HG03442 (cell line): ENCODE measurements around the gene TRIM44.
"Not testable (repeated sequence)": the region's sequence is repeated elsewhere in the genome, so short reads cannot be mapped to it uniquely, and the experiment has no call there.

Experiments used
- ATAC-seq: cut with Tn5 transposase; IDR thresholded peaks from one replicate; pipeline ENCODE4 v1.9.1; 2021; ENCODE audit warnings: mild to moderate bottlenecking, moderate library complexity; ENCODE audit not compliant: unreplicated experiment

Gene TRIM44

DNA sequence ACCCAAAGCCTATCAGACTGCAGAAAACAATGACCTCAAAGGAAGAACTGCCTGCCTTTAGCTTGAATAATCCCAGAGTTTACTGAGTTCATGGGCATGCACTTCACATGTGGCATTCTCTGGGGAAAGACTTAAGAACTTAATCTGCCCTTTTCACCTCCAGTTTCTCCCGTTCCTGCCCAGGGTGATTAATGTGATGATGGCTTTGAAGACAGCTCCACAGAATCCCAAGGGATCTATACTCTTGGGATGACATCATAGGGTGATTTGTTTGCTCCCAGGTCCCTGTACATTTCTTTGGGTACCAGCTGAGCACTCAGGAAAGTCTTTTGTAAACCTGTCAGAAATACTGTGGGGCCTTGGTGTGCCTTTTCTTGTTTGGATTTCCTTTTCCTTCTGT lies 30.3 kb upstream of the TRIM44 start:
- no peak for ATAC-seq

DNA sequence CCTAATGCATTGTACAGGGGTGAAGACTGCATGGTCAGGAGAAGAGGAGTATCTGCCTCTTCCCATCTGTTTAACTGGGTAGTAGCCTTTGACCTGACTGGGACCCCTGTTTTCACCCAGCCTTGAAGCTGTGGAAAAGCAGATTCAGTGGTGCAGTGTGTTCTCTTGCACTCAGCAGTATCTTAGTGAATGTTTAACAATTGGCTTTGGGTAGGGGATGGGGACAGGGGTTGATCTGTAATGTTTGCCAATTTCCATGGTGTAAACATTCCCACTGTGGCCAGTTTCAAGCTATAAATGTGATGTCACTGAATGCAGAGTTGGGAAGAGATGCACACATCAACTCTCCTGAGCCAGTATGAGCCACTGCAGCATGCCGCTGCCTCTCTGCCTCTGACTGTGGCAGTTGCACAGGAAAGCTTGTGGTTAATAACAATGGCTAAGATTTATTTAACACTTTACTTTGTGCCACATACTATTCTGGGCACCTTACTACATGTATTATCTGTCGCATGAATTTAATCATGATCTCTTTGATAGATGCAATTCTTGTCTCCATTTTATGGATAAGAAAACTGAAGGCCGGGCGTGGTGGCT lies 28.6 kb upstream of the TRIM44 start:
- ATAC-seq: no peak

DNA sequence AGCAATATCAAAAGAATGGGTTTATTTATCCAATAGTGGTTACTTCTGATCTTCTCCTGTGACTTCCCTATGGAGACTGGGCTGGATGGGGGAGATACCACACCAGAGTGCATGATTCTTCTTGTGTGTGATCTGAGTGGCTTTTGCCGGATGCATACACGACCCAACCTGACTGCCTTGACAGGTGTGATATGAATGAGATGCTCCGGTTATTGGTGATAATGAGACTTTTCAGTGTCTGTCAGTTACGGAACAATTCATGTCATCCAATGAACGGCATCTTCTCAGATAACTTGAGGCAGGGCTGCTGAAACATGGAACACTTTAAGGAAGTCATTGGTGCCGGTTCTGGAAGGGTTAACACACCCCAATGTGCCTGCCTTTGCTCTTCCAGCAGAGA lies 26.6 kb upstream of the TRIM44 start:
- ATAC-seq: no peak

DNA sequence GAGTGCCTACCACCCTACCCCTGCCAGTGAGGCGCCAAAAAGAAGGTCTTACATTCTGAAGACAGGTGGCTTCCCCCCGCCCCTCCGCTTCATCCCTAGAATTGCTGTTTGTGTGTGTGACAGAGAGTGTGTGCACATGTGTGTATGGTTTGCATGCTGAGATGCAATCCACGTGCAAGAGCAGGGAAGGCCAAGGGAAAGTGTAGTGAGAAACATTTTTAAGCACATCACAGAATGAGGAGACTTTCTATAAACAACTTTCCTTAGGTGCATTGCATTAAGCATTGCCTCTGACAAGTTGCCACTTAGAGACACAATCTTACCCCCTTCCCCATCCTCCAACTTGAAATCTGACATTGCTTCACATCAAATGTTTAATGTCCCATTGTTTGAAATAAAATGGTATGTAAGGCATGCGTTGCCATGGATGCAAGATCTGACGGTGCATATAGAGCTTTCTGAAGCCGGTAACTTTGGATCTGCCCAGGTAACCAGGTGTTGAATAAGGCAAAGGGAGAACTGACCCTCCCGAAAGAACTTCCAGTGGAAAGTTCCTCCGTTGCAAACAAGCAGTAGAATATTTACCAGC lies 22.9 kb upstream of the TRIM44 start:
- no peak for ATAC-seq

DNA sequence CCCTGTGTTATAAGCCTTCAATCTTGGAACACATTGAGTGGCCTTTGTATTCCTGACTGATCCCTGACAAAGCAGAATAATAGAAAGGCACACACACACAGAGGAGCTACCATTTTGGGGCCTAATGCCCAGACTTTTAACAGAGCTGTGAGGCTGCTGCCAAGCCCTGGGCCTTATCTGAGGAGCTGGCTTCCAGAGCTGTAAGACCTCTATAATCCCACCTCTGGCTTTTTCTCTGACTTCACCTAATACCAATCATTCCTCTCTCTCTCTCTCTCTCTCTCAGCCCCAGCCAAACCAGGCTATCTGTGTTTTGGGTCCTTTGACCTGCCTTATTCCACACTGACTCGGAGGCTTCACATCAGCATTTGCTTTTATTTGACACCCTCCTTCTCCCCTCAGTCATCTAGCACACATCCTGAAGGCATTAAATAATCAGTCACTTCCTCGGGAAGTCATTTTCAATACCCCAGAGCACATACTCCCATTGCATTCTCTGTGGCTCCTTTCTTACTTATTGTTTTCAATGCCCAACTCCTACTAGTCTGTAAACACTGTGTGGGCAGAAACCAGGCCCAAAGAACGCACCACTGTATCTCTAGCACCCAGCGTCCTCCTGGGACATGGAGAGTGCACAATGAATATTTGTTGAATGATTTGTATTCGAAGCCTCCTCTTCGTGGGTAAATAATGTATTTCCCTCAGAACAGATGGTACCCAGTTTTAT lies 21.2 kb upstream of the TRIM44 start:
- no peak for ATAC-seq

DNA sequence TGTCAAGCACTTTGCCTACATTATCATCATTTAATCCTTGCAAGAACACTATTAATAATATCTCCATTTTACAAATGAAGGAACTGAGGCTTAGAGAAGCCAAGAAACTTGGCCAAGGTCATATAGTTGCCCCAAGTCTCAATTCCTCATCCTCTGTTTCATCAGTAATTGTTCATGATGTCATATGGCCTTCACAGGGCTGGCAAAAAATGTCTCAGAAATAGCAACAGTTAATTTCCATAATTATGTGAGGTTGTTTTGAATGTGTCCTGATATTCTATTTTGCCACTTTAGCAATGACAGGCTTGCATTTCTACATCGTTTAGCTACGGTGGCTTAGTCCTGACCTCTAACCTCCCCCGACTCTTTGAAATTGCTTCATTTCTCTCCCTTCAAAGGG lies 20.6 kb upstream of the TRIM44 start:
- no peak for ATAC-seq

DNA sequence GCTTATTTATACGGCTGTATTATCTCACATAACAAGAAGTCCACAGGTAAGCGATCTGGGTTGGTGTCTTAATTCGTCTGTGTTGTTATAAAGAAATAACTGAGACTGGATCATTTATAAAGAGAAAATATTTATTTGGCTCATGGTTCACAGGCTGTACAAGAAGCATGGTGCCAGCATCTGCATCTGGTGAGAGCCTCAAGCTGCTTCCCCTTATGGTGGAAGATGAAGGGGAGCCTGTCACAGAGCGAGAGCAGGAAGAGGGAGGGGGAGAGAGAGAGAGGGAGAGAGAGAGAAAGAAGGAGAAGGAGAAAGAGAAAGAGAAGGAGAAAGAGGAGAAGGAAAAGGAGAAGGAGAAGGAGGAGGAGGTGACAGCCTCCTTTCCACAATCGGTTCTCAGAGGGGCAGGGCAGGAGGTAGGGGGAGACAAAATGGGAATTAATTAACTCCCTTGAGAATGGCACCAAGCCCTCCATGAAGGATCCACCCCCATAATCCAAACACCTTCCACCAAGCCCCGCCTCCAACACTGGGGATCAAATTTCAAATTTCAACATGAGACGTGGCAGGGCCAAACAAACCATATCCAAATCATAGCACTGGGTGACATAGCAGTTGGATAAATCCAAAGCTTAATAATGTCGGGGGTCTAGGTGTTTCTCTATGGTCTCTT lies 15.0 kb upstream of the TRIM44 start:
- no peak for ATAC-seq

DNA sequence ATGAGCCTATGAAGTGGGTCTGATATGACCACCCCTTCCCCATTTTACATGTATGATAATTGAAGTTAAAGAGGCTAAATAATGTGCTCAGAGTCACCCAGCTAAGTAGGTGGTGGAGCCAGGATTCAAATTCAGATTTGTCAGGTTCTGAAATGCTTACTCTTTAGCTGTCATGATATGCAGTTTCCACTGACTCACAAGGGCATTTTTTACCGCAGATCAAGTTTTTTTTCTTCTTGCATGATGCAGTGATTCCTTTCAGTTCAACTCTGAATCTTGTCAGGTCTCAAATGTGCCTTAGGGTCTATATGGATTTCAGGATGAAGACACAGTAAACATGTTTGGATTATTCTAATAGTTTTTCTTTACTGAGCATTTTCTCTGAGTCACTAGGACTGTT lies 12.6 kb upstream of the TRIM44 start:
- no peak for ATAC-seq

DNA sequence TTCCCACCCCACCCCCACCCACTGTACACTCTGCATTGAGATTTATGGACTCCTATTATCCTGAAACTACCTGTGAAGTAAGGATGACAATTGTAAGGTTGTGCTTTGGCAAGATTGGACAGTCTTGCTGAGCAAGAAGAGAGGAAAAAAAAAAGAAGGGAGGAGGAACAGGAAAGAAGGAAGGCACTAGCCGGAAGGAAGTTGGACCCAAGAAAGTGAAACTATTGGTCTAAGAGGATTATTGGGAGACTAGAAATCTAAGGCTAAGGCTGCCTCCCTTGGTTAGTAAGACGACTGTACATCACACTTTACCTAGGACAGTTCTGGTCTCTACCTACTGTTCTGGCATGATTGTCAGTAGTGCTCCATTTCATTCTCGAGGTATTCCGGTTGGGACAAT lies 12.1 kb upstream of the TRIM44 start:
- no peak for ATAC-seq

DNA sequence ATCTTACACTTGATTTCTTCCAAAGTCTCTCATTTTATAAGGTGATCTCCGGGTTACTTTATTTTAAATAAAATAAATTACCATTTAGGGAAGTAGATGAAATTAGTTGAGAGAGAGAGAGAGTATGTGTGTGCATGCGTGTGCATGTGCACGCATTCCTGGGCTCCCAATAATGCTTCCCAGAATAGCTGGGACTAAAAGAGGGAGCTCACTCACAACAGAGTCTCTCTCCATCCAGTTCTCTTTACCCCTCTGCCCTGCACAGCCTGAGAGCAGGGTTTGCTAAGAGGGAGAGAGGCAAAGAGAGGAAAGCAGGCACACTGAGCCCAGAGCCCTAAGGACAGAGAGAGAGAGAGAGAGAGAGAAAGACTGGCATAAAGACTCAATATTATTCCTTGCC lies 11.3 kb upstream of the TRIM44 start:
- no peak for ATAC-seq

DNA sequence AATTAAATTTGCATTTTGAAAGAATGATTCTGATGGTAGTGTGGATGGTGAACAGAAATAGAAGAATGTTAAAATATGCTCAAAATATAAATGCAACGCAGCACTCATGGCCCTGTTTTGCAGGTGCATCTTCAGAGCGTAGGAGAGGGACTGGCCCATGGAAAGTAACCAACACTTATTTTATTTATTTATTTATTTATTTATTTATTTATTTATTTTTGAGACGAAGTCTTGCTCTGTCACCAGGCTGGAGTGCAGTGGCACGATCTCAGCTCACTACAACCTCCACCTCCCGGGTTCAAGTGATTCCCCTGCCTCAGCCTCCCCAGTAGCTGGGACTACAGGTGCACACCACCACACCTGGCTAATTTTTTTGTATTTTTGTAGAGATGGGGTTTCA lies 9.8 kb upstream of the TRIM44 start:
- ATAC-seq: not testable (repeated sequence)

DNA sequence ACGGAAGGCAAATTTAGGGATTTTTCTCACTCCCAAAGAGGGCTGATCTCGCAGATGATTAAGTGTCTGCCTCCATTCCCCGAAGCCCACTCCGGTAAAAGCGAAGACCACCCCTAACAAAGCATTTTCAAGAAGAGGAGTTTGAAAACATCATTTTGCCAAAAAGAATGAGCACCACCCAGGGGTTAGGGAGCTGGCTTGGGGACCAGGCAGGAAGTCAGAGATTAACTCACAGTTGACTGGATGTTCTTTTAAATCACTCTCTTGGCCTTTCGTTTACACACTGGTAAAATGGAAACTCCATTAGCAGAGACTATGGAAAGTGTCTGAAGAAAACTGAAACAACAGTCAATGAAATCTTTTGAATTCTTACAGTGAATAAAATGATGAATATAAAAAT lies 7.9 kb upstream of the TRIM44 start:
- no peak for ATAC-seq

DNA sequence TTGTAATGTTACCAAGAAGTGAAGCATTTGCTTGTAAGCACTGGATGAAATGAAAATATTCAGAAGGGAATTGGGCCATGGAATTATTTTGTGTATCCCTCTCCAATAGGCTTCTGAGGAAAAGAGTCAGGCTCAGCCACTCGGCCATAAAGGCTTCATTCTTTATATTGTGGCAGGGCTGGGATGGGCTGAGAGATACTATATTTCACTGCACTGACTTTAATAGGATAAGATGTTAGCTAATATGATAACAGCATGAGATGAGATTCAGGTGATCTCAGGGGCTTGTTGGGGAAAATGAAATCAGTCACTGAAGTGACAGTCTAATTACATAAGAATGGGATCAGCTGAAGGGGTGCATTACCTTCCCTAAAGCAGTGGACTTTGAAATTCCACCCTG lies 7.3 kb upstream of the TRIM44 start:
- no peak for ATAC-seq

DNA sequence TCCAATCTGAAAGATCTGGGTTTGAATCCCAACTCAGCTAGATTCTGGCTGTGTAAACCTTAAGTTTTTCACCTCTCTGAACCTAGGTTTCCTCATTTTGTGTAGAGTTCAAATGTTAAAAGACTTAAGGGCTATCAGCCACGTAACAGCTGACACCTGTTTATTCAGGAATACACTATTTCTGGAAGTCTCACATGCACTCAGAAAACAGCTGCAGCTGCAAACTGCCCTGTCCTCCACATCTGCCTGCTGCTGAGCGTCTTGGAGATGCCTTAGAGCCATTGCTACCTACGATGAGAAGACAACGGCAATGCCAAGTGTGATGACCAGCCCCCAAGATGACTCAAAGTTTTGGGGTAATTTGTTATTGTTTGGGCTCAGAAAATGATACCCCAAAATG lies 6.7 kb upstream of the TRIM44 start:
- no peak for ATAC-seq

DNA sequence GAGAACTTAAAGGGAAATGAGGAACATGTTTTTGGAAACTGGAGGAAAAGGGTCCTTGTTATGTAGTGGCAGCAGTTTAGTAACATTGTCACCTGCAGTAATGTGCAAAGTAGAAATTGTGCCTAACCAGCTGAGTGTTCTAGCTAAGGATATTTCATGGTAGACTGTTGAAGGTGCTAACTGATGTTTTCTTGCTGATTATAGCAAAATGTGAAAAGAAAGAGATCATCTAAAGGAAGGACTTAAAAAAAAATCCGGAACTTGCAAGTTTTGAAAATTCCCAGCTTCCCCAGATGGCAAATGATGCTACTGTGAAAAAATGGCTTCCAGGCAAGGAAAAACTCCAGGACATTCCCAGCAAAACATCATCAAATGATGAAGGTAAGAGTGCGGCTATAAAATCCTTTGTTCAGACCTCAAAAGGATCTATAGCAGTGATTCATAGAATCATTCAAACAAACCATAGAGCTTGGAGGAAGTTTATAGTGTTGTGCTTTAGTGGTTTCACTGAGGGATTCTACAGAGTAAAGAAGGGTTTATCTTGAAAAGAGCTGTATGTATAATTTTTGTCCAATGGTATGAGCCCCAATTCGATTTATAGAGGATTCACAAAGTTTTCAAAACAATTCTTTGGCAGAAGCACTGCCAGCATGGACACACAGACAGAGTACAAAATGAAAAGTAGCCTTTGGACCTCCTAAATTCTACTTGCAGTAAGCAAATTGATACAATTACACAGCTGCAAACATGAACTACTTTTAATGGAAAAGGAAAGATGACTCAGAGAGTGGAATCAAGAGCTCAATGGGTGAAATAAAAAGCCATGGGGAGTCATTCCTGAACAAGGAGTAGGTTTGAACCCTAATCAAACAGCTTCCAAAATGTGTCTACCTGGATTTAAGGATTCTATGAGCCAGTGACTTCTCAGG lies 4.3 kb upstream of the TRIM44 start:
- ATAC-seq: no peak

DNA sequence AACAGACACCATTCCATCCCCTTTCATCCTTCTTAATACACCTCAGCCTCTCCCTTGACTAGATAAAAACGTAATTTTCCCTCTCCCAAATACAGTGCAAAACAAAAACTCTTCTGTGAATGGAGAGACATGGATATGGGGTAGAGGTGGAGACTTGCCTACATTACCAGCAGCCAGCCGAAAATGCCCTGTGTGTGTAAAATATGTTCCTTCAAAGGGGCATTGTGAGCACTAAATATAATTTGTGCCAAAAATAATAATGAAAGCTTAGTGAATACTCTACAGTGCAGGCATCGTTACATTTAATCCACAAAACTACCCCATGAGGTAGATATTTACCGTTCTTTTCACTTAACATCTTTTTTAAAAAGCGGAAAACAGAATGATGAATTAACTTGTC lies 1.0 kb upstream of the TRIM44 start:
- no peak for ATAC-seq

DNA sequence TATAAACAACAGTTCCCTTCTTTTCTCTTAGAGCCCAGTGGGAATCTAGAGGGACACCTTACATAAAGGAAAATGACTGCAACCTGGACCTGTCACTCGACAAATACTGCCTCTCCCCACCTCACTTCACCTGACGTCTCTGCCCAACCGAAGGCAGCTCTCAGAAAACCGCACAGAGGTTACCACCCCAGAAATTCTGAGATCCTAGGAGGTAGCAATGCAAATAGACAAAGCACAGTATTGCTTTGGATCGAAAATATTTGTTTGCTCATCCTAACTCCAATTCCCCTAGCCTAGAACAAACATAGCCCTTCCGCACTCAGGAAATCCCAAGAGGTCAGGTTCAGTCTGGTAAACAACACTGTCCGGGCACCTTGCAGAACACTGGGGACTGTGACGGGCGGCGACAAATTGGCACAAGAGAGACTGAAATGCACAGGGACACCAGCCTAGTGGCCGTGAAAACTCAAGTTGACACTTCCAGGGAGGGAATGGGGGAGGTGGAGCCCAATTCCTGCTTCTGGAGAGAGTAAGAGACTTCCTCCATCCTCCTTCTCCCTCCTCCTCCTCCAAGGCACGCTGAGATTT lies 420 bp upstream of the TRIM44 start:
- ATAC-seq: peak; percentile 26

DNA sequence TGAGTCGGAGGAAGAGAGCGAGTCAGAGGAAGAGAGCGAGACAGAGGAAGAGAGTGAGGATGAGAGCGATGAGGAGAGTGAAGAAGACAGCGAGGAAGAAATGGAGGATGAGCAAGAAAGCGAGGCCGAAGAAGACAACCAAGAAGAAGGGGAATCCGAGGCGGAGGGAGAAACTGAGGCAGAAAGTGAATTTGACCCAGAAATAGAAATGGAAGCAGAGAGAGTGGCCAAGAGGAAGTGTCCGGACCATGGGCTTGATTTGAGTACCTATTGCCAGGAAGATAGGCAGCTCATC lies 780 bp downstream of the TRIM44 start:
- no peak for ATAC-seq

DNA sequence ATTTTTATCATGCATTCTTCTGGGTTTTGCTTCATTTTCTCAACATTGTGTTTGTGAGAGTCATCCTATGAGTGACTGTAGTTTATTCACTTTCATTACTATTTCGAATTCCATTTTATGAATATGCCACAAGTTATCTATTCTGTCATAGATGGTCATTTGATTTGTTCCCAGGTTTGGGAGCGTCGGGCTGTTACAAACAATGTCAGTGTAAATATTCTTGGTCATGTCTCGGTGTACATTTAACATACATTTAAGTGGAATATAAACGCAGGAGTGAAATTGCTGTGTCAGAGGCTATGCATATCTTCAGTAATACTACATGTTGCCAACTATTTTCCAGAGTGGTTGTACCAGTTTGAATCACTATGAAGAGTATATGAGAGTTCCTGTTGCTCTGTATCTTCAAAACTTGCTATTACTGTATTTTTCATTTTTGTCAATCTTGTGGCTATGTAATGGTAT lies 2.4 kb downstream of the TRIM44 start:
- ATAC-seq: no peak

DNA sequence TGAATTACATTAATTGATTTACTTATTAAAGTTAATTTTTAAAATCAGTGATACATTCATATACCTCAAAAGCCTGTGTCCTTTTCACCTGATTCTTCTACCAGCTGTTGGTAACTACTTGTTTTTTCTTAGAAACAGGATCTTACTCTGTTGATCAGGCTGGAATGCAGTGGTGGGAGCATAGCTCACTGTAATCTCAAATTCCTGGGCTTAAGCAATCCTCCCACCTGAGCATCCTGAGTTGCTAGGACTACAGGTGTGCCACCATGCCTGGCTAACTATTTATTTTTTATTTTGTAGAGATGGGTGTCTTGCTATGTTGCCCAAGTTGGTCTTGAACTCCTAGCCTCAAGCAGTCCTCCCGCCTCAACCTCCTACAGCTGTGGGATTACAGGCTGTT lies 4.7 kb downstream of the TRIM44 start:
- ATAC-seq: no peak

DNA sequence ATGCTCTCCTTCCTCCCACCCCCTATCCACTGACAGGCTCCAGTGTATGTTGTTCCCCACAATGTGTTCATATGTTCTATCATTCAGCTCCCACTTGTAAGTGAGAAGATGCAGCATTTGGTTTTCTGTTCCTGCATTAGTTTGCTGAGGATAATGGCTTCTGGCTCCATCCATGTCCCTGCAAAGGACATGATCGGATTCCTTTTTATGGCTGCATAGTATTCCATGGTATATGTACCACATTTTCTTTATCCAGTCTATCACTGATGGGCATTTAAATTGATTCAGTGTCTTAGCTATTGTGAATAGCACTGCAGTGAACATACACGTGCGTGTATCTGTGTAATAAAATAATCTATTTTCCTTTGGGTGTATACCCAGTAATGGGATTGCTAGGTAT lies 5.8 kb downstream of the TRIM44 start:
- ATAC-seq: not testable (repeated sequence)
